ENCODE measurements around the gene RAB18.
"Not testable (repeated sequence)": the region's sequence is repeated elsewhere in the genome, so short reads cannot be mapped to it uniquely, and the experiment has no call there.

RAB18 gene

DNA sequence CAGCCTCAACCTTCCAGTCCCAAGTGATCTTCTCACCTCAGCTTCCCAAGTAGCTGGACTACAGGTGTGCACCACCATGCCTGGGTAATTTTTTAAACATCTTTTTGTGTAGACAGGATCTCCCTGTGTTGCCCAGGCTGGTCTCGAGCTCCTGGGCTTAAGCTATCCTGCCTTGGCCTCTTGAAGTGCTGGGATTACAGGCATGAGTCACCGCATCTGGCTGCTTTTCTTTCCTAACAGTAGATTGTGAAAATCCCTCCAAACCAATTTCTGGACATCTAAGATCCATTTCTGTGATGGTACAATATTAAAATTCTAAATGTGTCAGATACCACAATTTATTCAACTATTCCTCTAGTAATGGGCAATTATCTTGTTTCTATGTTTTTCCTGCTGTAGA, 38.7 kb downstream of the RAB18 start:
- DNase-seq (ENCODE audit: low read depth in 1 of 2, low spot score in 1 of 2), result no peak

DNA sequence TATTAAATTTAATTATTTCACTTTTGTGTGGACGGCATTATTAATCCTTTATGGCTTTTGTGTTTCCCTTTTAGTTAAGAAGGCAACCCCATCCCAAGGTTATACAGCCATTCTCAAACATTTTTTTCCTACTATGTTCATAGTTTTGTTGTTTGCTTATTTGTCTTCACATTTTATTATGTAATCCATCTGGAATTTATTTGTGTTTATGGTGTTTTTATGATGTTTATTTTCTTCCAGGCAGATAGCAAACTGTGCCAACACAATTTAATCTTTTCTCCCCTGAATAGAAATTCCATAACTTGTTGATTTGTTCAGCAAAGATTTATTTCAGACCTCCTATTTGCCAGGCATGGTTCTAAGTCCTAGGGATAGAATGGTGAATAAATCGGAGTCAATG, 42.9 kb downstream of the RAB18 start:
- no peak for DNase-seq (ENCODE audit: low read depth in 1 of 2, low spot score in 1 of 2)

DNA sequence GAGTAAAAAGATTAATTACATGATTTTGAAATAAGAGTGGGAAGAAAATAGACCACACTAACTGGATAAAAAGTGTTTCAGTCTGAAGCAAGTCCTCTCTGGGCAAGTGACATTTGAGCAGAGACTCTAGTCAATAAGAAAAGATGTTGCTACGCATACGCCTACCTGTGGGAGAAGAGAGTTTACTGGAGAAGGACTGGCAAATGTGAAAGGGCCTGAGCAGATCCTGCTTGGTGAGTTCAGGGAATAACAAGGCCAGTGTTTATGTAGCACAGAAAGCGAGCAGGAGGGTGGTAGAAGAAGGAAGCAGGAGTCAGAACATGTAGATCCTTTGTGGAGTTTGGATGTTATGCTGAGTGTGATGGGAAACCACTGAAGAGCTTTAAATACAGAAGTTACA, 43.4 kb downstream of the RAB18 start:
- DNase-seq (ENCODE audit: low read depth in 1 of 2, low spot score in 1 of 2), result no peak

DNA sequence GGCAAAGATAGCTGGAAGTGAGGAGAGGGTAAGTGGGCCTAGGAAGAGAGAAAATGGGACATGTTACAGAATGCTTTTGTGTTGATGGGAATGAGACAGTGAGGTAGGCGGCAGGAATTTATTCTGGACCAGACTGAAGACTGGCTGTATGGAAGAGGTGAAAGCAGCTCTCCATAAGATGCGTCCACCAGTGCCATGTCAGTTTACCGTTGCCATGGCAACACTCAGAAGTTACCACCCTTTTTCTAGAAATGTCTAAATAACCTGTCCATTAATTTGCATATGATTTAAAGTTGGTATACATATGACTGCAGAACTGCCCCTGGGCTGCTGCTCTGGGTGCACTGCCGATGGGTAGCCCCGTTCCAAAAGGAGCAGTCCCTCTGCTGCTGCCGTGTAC, 46.7 kb downstream of the RAB18 start:
- no peak for DNase-seq (ENCODE audit: low read depth in 1 of 2, low spot score in 1 of 2)

DNA sequence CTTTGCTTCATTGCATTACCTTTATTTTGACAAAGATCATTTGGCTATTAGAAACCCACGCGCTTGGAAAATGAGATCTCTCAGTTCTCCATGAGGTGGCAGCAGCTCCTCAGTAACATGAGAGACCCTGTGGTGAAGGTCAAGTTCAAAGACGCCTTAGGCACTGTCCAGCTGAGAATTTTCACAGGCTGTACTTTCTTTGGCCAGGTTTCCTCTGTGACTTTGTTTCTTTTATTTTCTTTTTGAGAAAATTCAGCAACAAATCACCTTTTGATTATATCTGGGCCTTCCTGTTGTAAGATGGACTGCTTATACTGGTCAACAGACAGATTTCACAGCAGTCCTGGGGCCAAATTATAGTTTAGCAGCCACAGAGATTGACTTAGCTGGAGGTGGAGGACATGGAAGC, 54.5 kb downstream of the RAB18 start:
- no peak for DNase-seq (ENCODE audit: low read depth in 1 of 2, low spot score in 1 of 2)

DNA sequence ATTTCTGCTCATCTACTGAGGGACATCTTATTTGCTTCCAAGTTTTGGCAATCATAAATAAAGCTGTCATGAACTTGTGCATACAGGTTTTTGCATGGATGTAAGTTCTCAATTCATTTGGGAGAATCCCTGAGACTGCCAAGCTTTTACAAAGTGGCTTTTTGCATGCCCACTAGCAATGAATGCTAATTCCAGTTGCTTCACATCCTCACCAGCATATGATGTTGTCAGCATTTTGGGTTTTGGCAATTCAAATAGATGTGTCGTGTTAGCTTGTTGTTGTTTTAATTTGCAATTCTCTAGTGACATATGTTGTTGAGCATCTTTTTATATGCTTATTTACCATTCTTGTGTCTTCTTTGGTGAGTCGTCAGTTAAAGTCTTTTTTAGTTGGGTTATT, 57.2 kb downstream of the RAB18 start:
- no peak for DNase-seq (ENCODE audit: low read depth in 1 of 2, low spot score in 1 of 2)

DNA sequence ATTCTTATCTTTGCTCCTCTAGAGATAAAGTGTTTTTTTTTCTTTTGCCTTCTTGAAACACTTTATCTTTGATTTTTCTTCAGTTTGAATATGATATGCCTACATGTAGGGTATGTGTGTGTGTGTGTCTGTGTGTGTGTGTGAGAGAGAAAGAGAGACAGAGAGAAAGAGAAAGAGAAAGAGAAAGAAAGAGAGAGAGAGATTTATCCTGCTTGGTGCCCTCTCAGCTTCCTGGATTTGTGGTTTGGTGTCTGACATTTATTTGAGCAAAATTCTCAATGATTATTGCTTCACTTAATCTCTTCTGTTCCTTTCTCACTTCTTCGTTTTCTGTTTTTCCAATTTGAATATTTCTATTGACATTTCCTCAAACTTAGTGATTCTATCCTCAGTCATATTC, 60.3 kb downstream of the RAB18 start:
- DNase-seq (ENCODE audit: low read depth in 1 of 2, low spot score in 1 of 2), result no peak

DNA sequence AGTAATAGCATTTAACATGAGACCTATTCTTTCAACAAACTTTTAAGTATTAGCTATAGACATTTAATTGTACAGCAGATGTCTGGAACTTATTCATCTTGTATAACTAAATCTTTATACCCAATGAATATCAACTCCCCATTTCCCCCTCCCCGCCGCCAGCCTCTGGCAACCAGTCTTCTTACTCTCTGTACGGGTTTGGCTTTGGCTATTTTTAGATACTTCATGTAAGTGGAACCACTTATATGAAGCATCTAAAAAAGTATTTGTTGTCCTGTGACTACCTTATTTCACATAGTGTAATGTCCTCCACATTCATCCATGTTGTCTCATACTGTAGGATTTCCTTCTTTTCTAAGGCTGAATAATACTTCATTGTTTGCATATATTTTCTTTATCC, 60.8 kb downstream of the RAB18 start:
- DNase-seq (ENCODE audit: low read depth in 1 of 2, low spot score in 1 of 2), result no peak

DNA sequence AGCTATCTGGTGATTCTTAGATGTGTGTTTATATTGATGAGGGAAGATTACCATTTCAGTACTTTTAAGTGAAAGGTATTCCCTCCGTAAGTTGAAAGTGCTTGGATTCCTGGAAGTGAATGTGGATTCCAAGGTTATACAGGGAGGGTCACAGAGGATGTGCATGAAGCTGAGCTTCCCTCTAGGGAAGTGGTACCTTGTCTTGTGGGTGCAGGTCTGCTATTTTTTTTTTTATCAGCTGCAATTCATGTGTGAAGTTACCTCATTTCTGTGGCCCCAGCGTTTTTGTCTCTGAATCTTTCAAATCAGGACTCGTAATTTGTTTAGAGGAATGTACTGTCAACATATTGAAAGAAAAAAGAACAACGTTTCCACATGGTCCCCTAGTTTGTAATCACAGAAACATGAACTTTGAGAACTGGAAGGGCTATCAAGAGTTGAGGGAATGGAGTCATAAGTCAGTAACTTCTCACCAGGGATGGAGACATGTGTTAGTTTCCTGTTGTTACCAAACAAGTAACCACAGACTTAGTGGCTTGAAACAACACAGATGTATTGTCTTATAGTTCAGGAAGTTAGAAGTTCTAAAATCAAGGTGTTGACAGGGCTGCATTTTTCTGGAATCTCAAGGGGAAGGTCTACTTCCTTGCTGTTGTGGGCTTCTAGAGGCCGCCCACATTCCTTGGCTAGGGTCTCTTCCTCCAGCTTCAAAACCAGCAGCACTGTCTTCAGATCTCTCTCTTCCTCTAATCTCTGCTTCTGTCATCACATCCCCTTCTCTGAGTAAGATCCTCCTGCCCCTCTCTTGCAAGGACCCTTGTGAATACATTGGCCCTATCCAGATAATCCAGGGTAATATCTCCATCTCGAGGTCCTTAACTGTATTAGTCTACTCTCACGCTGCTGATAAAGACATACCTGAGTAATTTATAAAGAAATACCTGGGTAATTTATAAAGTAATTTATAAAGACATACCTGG, 64.4 kb downstream of the RAB18 start:
- no peak for DNase-seq (ENCODE audit: low read depth in 1 of 2, low spot score in 1 of 2)

DNA sequence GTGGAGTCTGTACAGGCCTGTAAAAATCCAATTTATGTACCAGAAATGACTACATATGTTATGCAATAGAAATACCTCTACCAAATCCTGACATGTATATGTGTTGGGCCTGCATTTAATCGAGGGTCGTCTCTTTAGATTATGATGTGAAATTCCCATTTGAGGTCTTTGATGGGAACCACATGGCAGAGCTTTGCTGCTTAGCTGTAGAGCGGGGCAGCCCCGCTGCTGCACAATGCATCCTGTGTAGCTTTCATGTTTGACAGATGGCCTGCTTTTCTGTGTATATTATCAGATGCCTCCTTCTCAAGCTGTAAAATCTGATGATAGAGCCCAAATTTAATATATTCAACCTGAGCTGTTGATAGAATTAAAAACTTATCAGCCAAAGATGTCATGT, 65.8 kb downstream of the RAB18 start:
- no peak for DNase-seq (ENCODE audit: low read depth in 1 of 2, low spot score in 1 of 2)

DNA sequence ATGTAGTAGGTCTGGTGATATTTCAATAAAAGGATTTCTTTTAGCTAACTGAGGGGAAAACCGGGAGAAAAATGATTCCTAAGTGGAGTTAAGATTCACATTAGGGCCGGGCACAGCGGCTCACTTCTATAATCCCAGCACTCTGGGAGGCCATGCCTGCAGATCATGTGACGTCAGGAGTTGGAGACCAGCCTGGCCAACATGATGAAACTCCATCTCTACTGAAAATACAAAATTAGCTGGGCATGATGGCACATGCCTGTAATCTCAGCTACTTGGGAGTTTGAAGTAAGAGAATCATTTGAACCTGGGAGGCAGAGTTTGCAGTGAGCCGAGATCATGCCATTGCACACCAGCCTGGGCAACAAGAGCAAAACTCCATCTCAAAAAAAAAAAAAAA, 72.9 kb downstream of the RAB18 start:
- not testable (repeated sequence) for DNase-seq (ENCODE audit: low read depth in 1 of 2, low spot score in 1 of 2)

DNA sequence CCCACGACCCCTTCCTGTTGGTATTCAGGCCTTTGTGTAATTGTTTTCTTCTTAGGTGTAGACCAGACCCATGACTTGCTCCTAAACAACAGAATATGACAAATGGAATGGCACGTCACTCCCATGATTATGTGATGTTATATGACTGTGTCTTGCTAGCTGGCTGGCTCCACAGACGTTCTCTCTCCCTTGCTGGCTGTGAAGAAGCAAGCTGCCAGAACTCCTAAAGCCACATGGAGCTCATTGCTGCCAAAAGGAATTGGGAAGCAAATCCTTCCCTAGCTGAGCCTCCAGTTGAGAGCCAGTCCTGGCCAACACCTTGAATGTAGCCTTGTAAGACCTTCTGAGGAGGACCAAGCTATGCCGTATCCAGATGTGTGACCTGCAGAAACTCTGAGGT, 74.2 kb downstream of the RAB18 start:
- no peak for DNase-seq (ENCODE audit: low read depth in 1 of 2, low spot score in 1 of 2)

DNA sequence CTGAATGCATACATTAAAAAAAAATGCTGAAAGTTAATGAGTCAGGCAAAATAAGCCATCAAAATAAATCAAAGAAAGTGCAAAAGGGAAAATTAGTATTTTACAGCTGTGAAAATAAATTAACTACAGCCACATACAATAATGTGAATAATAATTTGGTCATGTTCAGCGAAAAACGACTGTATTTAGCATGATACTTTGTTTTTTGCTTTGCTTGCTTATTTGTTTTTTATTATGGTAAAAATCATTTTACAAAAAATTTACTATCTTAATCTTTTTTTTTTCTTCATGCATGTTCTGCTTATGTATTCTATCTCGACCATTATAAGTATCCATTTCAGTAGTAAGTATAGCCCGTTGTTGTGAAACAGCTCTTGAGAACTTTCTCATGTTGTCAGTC, 77.1 kb downstream of the RAB18 start:
- DNase-seq (ENCODE audit: low read depth in 1 of 2, low spot score in 1 of 2), result no peak

DNA sequence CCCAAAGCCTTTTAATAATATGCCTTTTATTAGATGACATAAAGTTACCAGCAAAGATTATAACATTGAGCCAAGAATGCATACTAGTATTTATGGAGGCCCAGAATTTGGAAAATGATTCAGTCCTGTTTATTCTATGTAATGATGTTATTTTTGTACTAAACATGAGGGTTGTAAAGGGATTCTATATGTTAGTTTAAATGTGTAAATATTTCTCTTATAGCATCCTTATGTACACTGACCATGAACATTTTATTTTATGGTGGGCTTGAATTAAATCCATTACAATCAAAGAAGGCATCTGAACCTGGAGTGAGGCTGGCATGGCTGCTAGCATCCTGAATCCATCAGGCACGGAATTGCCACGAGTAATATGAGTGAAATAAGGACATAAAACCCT, 80.2 kb downstream of the RAB18 start:
- DNase-seq (ENCODE audit: low read depth in 1 of 2, low spot score in 1 of 2), result no peak

Data from activated T-helper 1 cell treated with anti-CD3 and anti-CD28 coated beads, Interleukin-2, amount 50 U/mL, for 16 hours (primary cell).